Fibroblast of lung (primary cell): ENCODE results near the gene GBP7.

ENCODE experiments used
- EZH2 ChIP-seq: IDR thresholded peaks from 2 replicates; pipeline ENCODE4 v1.5.1; 2012; ENCODE audit warnings: low read length, control low read depth, mild to moderate bottlenecking; ENCODE audit errors: missing control alignments
- TF ChIP-seq, protein P1 (sequence below), 2 donors: IDR thresholded peaks in 1 of 2; conservative IDR thresholded peaks in 1 of 2; 1 replicate in 1 of 2; 2 replicates in 1 of 2; pipeline ENCODE4 v1.5.1; 2011 to 2012; ENCODE audit warnings: low read length in 2 of 2, control low read depth in 1 of 2, inconsistent platforms in 1 of 2, low read depth in 1 of 2, mild to moderate bottlenecking in 1 of 2

DNA sequence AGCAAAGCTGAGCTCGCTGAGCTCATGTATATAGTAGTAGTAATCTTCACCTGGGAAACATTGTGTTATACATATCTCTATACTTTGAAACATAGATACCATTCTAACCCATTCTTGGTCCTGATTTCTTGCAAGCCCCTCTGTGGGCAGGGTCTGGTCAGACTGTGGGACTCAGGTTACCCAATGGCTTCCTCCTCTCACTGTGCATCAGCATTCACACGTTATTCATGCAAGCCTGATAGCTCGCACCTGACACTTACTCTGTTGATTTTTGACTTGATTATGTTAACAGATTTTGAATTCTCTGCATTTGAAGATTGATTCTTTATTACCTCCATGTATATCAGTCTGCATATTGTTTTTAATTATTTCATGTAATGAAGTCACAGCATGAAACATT is 1.3 kb downstream of the GBP7 start:
- TF ChIP-seq, protein P1, sequence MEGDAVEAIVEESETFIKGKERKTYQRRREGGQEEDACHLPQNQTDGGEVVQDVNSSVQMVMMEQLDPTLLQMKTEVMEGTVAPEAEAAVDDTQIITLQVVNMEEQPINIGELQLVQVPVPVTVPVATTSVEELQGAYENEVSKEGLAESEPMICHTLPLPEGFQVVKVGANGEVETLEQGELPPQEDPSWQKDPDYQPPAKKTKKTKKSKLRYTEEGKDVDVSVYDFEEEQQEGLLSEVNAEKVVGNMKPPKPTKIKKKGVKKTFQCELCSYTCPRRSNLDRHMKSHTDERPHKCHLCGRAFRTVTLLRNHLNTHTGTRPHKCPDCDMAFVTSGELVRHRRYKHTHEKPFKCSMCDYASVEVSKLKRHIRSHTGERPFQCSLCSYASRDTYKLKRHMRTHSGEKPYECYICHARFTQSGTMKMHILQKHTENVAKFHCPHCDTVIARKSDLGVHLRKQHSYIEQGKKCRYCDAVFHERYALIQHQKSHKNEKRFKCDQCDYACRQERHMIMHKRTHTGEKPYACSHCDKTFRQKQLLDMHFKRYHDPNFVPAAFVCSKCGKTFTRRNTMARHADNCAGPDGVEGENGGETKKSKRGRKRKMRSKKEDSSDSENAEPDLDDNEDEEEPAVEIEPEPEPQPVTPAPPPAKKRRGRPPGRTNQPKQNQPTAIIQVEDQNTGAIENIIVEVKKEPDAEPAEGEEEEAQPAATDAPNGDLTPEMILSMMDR (conservative IDR thresholded peaks at IDR 0.05 in 1 of 2, IDR thresholded peaks at IDR 0.05 in 1 of 2; ENCODE audit: low read depth in 1 of 2, low read length in 2 of 2), result no peak
- no peak for TF ChIP-seq EZH2
